T-cell (primary cell): ENCODE data around the gene RYR2. TPM values are rescaled to one million over a fixed set of nuclear protein-coding genes. Genes with fewer than 3 reads are reported as not detected.
"Not testable (repeated sequence)": the region's sequence is repeated elsewhere in the genome, so short reads cannot be mapped to it uniquely, and the experiment has no call there.

Source experiments
- ATAC-seq, 4 experiments: fragments of 200-7000 bp in 3 of 4; fragments of 150-1000 bp in 1 of 4; cut with Tn5 transposase; replicated peaks in 1 of 4; 1 replicate in 3 of 4; 2 replicates in 1 of 4; pipeline ENCODE4 v1.10.0; 2021; ENCODE audit warnings: moderate library complexity in 3 of 4, mild to moderate bottlenecking in 2 of 4, moderate number of reproducible peaks in 1 of 4
- CTCF ChIA-PET, 2 donors: fragments of 300-600 bp; sonication (Branson Sonifier 250); formaldehyde crosslinking; loops; one replicate each; lab custom pipeline; 2022; ENCODE audit warnings: antibody characterized with exemption in 2 of 2; lab: Charles Lee
- POLR2A ChIA-PET, 2 donors: fragments of 300-600 bp; sonication (Branson Sonifier 250); formaldehyde crosslinking; loops; one replicate each; lab custom pipeline; 2022; ENCODE audit warnings: antibody characterized with exemption in 2 of 2; lab: Charles Lee
- DNase-seq, 35 experiments: peaks; one replicate each; pipeline versions ENCODE4 v3.0.0 to v3.0.0-alpha.2; 2013 to 2023
- H3K27ac ChIP-seq: one replicate; pipeline ENCODE4 v1.5.1; 2013; ENCODE audit warnings: low read length
- H3K27me3 ChIP-seq, 2 experiments: replicated peaks in 1 of 2; 1 replicate in 1 of 2; 2 replicates in 1 of 2; pipeline versions ENCODE4 v1.6.1 to v1.7.0; 2013; ENCODE audit warnings: low read length in 1 of 2, mixed read lengths in 1 of 2; ENCODE audit not compliant: control insufficient read depth in 2 of 2, insufficient read depth in 2 of 2; ENCODE audit errors: extremely low read depth in 1 of 2
- H3K36me3 ChIP-seq, 2 donors: 1 replicate in 1 of 2; 2 replicates in 1 of 2; pipeline versions ENCODE4 v1.6.1 to v1.7.0; 2013; ENCODE audit warnings: low read length in 1 of 2; ENCODE audit not compliant: control insufficient read depth in 2 of 2, insufficient read depth in 1 of 2; ENCODE audit errors: extremely low read depth in 1 of 2
- H3K4me1 ChIP-seq, 2 experiments: 1 replicate in 1 of 2; 2 replicates in 1 of 2; pipeline versions ENCODE4 v1.6.1 to v1.7.0; 2013; ENCODE audit warnings: low read length in 2 of 2, mixed read lengths in 1 of 2; ENCODE audit not compliant: insufficient read depth in 2 of 2, control insufficient read depth in 1 of 2; ENCODE audit errors: extremely low read depth in 1 of 2
- H3K4me3 ChIP-seq, 2 donors: 1 replicate in 1 of 2; 2 replicates in 1 of 2; pipeline versions ENCODE4 v1.5.1 to v1.7.0; 2013; ENCODE audit warnings: mild to moderate bottlenecking in 2 of 2, low read length in 1 of 2, moderate library complexity in 1 of 2; ENCODE audit not compliant: control insufficient read depth in 1 of 2; ENCODE audit errors: extremely low read depth in 1 of 2
- H3K9me3 ChIP-seq: 2 replicates; pipeline ENCODE4 v1.7.0; 2013
- H3K27ac Mint-ChIP-seq, 2 donors: one replicate each; pipeline ENCODE4 v1.8.0; 2020 to 2021; ENCODE audit warnings: mild to moderate bottlenecking in 2 of 2, mixed read lengths in 2 of 2
- H3K27me3 Mint-ChIP-seq, 2 donors: one replicate each; pipeline ENCODE4 v1.8.0; 2021 to 2022; ENCODE audit warnings: mixed read lengths in 2 of 2
- H3K36me3 Mint-ChIP-seq: one replicate; pipeline ENCODE4 v1.8.0; 2021; ENCODE audit warnings: mixed read lengths
- H3K4me1 Mint-ChIP-seq, 3 donors: one replicate each; pipeline ENCODE4 v1.8.0; 2020 to 2022; ENCODE audit warnings: mixed read lengths in 3 of 3, mild to moderate bottlenecking in 1 of 3
- H3K4me3 Mint-ChIP-seq, 3 donors: one replicate each; pipeline ENCODE4 v1.8.0; 2020 to 2022; ENCODE audit warnings: mild to moderate bottlenecking in 3 of 3, mixed read lengths in 3 of 3, moderate library complexity in 3 of 3
- H3K9me3 Mint-ChIP-seq, 3 donors: one replicate each; pipeline ENCODE4 v1.8.0; 2020 to 2022; ENCODE audit warnings: mixed read lengths in 3 of 3
- WGBS: methylation state at CpG from one replicate; pipeline ENCODE4 v1.1.5; 2013; ENCODE audit warnings: missing lambda C conversion rate; ENCODE audit not compliant: insufficient coverage; 5-methylcytosine and 5-hydroxymethylcytosine counted together
- total RNA-seq, 35 experiments: library from RNA in 6 of 35; stranded (reverse) in 6 of 35; fragments of 120-200 nt in 1 of 35; gene quantifications; one replicate each; pipeline versions ENCODE4 v1.2.1 to v1.2.4 and lab custom pipeline; 2013 to 2026

Gene RYR2
- total RNA-seq, 5 donors from 2014 or later (not counting 1 experiment from before 2014, with no cell fraction given), result 0.07 to 0.33 (median 0.18) TPM; not detected in 1

DNA sequence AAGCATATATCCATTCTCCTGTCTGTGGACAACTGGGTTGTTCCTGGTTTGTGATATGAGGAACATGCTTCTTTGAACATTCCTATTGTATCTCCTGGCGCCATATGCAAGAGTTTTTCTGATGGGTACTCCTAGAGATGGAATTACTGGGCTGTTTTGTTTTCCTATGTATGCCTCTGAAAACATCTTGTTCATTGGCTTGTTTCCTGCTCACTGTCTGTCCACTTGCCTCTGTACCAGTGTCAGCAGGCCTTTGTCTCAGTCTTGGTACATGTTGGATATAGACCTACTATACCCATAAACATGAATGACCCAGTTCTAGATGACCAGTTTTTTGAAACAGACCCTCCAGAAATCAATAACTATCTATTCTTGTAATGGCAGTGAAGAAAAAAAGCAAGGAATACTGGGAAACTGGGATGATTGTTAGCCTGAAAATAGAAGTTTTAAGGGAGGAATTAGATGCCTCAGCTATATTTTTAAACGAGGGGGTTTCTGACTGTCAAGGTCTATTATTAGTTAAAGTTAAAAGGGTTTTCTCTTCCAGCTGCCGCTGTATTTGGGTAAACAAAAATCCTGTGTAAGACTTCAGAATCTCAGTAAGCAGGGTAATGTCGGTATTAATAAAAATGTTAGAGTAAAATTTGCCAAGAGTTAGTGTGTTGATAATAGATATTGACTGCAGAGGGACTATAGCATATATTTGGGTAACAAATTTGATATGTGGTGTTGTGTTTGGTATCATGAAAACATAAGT is 103.6 kb downstream of the RYR2 start:
- Histone ChIP-seq H3K36me3 (no peaks in the 10 kb centered on the region), H3K9me3 (no peaks in the 10 kb centered on the region), H3K4me3 (no peak overlapping the region), H3K4me1 (no peaks in the 10 kb centered on the region), H3K27ac (no peak overlapping the region), H3K27me3 (peaks cover 0 to 3% of the 10 kb centered on the region in 2 experiments)
- Mint-ChIP-seq H3K9me3 (no peaks in the 10 kb centered on the region), H3K36me3 (no peaks in the 10 kb centered on the region), H3K4me3 (no peak overlapping the region), H3K4me1 (no peaks in the 10 kb centered on the region), H3K27me3 (peaks cover 4 to 12% of the 10 kb centered on the region in 2 donors), H3K27ac (no peak overlapping the region)
- ChIA-PET CTCF (no interaction called here), POLR2A (no interaction called here)
- 75% methylated on average over 3 of the region's 4 CpGs for WGBS
- DNase-seq, result no peak
- no peak for ATAC-seq

- no peak for DNase-seq
These were observed 104.3 kb downstream of the RYR2 start for GRCh38 chr1:237146241-237146640.

DNA sequence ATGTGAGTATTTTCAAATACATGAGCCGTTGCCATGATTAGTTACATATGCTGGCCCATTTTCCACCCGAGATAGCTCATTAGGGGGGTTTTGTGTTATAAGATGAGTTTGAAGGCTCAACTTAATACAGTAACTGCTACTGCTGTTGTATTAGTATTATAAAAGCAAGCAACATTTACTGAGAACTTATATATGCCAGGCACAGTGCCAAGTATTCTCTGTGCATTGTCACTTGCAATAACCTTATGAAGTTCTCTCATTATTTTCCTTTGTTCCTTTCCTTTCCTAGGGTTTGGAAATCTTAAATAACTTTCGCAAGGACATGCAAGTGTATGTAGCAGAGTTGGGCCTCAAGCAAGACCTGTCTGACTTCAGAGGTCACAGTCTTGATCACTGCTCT is 107.9 kb downstream of the RYR2 start:
- H3K36me3 Mint-ChIP-seq, result no peaks in the 10 kb centered on the region
- no peak overlapping the region for H3K4me3 ChIP-seq
- ChIA-PET CTCF (no interaction called here), POLR2A (no interaction called here)
- H3K27me3 ChIP-seq, result no peaks in the 10 kb centered on the region
- H3K4me1 ChIP-seq, result no peaks in the 10 kb centered on the region
- WGBS, result no CpG with 5 or more reads among the region's 3 CpGs
- H3K9me3 ChIP-seq, result no peaks in the 10 kb centered on the region
- H3K27ac Mint-ChIP-seq, result no peak overlapping the region
- DNase-seq, result no peak
- no peaks in the 10 kb centered on the region for H3K9me3 Mint-ChIP-seq
- no peaks in the 10 kb centered on the region for H3K36me3 ChIP-seq
- ATAC-seq, result no peak
- peaks cover 1 to 6% of the 10 kb centered on the region in 2 donors for H3K27me3 Mint-ChIP-seq
- no peak overlapping the region for H3K27ac ChIP-seq
- no peaks in the 10 kb centered on the region for H3K4me1 Mint-ChIP-seq
- H3K4me3 Mint-ChIP-seq, result no peak overlapping the region

More at GRCh38 chr1:237146241-237146640, 104.3 kb downstream of the RYR2 start:
- Mint-ChIP-seq H3K9me3 (no peaks in the 10 kb centered on the region), H3K27ac (no peak overlapping the region), H3K27me3 (peaks cover 4 to 12% of the 10 kb centered on the region in 2 donors), H3K36me3 (no peaks in the 10 kb centered on the region), H3K4me3 (no peak overlapping the region), H3K4me1 (no peaks in the 10 kb centered on the region)
- Histone ChIP-seq H3K4me3 (no peak overlapping the region), H3K27ac (no peak overlapping the region), H3K4me1 (no peaks in the 10 kb centered on the region), H3K27me3 (peaks cover 0 to 3% of the 10 kb centered on the region in 2 experiments), H3K9me3 (no peaks in the 10 kb centered on the region), H3K36me3 (no peaks in the 10 kb centered on the region)
- CTCF ChIA-PET, result no interaction called here
- POLR2A ChIA-PET, result no interaction called here
- no peak for ATAC-seq
- WGBS, result 52% methylated on average over 5 of the region's 7 CpGs

DNA sequence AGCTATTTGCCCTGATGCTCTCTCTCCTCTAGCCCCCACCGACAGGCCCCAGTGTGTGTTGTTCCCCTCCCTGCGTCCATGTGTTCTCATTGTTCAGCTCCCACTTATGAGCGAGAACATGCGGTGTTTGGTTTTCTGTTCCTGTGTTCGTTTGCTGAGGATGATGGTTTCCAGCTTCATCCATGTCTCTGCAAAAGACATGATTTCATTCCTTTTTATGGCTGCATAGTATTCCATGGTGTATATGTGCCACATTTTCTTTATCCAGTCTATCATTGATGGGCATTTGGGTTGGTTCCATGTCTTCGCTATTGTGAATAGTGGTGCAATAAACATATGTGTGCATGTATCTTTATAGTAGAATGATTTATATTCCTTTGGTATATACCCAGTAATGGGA is 110.0 kb downstream of the RYR2 start:
- H3K27me3 Mint-ChIP-seq, H3K9me3 Mint-ChIP-seq, H3K36me3 Mint-ChIP-seq, H3K27me3 ChIP-seq, H3K4me1 ChIP-seq, DNase-seq, H3K4me3 ChIP-seq, ATAC-seq, H3K4me3 Mint-ChIP-seq, H3K36me3 ChIP-seq, POLR2A ChIA-PET, CTCF ChIA-PET, H3K4me1 Mint-ChIP-seq, H3K27ac Mint-ChIP-seq, H3K27ac ChIP-seq, H3K9me3 ChIP-seq: not testable (repeated sequence)
- WGBS, result 100% methylated on average over 2 of the region's 6 CpGs

GRCh38 chr1:237152506-237153335 is 110.7 kb downstream of the RYR2 start:
- Histone ChIP-seq H3K4me1 (no peaks in the 10 kb centered on the region), H3K36me3 (no peaks in the 10 kb centered on the region), H3K27me3 (no peaks in the 10 kb centered on the region), H3K27ac (no peak overlapping the region), H3K9me3 (no peaks in the 10 kb centered on the region), H3K4me3 (no peak overlapping the region)
- Mint-ChIP-seq H3K27ac (no peak overlapping the region), H3K4me3 (no peak overlapping the region), H3K4me1 (no peaks in the 10 kb centered on the region), H3K36me3 (no peaks in the 10 kb centered on the region), H3K9me3 (no peaks in the 10 kb centered on the region), H3K27me3 (peaks cover 0 to 7% of the 10 kb centered on the region in 2 donors)
- CTCF ChIA-PET, result no interaction called here
- ATAC-seq, result no peak
- WGBS, result 100% methylated on average over 2 of the region's 5 CpGs
- DNase-seq, result no peak
- POLR2A ChIA-PET, result no interaction called here

DNA sequence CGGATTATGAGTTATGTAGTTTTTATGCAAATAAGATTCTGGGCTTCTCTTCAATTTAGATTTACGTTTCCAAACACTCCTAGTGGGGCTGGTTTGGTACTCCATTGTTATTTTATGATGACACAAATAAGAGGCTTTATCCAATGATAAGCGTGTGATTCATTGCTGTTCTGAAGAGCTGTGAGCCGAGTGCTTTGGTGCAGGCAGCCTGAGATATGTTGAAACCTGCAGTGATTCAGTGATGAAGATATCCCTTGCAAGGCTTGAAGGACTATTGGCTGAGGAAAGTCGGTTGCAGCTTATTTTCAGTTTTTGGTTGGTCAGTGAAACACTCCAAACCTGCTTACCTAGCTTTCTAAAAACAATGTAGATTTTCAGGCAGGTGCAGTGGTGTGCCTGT is 112.2 kb downstream of the RYR2 start:
- no peak overlapping the region for H3K4me3 ChIP-seq
- Mint-ChIP-seq H3K27me3 (peaks cover 0 to 3% of the 10 kb centered on the region in 2 donors), H3K4me1 (no peaks in the 10 kb centered on the region), H3K4me3 (no peak overlapping the region), H3K27ac (no peak overlapping the region), H3K36me3 (no peaks in the 10 kb centered on the region), H3K9me3 (no peaks in the 10 kb centered on the region)
- H3K9me3 ChIP-seq, result no peaks in the 10 kb centered on the region
- POLR2A ChIA-PET, result no interaction called here
- 70% methylated on average over 2 of the region's 5 CpGs for WGBS
- no peaks in the 10 kb centered on the region for H3K36me3 ChIP-seq
- DNase-seq, result no peak
- CTCF ChIA-PET, result no interaction called here
- no peak for ATAC-seq
- H3K27ac ChIP-seq, result no peak overlapping the region
- H3K4me1 ChIP-seq, result no peaks in the 10 kb centered on the region
- no peaks in the 10 kb centered on the region for H3K27me3 ChIP-seq
